ENCODE data around the gene TNFSF12.

TNFSF12 gene

DNA sequence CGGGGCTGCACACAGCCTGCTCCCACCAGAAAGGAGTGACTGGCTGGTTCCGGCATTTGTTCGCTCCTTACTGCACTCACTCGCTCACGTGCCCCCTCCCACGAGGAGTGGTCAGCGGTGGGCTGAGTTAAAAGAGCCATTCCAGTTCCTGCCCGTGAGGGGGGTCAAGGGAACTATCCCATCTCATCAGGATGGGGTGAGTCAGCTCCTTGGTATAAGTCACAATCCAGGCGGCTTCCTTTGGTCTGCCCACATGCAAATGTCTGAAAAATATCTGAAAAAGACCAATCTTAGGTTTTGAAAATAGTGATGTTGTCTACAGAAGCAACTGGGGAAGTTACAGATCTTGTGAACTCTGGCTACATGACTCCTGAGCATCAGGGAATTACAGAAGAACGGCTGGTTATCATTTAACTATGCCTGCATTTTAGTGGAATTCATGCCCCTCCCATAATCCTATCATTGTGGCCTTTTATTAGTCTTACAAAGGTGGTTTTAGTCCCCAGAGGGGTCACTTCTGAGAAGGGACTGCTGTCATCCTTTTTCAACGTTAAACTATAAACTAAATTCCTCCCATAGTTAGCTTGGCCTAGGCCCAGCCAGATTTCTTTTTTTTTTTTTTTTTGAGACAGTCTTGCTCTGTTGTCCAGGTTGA lies 9.8 kb upstream of the TNFSF12 start:
- H3K27ac ChIP-seq = no peak overlapping the region
- no peak for DNase-seq (ENCODE audit: low read depth, low spot score)

GRCh38 chr17:7541074-7541621 lies 7.7 kb upstream of the TNFSF12 start:
- H3K27ac ChIP-seq = no peak overlapping the region
- DNase-seq (ENCODE audit: low read depth, low spot score) = no peak

GRCh38 chr17:7544911-7545310 lies 3.9 kb upstream of the TNFSF12 start:
- no peak overlapping the region for H3K27ac ChIP-seq
- DNase-seq (ENCODE audit: low read depth, low spot score) = no peak

DNA sequence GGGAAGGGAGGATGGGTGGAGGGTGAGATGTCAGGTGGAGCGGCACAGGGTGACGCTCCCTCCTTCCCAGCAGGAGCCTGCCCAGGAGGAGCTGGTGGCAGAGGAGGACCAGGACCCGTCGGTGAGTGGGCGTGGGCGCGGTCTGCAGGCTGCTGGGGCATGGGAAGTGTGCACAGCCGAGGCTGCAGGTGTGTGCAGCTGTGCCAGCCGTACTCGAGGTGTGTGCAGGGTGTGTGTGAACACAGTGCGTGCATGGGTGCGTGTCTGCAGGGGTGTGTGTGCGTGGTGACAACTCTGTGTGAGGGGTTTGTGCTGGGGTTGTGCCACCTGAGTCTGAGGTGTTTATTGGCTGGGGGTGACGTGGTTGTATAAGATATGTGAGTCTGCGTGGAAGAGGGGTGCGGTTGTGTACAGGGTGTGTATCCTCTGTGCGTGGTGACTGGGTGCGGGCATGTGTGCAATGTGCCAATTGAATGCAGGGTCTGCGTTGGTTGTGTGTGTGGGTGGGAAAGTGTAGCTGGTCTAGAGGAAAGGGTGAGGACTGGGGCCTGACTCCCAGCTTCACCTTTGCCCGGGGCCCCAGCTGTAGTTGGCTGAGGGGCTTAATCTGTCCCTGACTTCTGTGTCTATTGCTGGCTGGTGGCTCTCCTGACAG lies 670 bp downstream of the TNFSF12 start:
- H3K27ac ChIP-seq = no peak overlapping the region

DNA sequence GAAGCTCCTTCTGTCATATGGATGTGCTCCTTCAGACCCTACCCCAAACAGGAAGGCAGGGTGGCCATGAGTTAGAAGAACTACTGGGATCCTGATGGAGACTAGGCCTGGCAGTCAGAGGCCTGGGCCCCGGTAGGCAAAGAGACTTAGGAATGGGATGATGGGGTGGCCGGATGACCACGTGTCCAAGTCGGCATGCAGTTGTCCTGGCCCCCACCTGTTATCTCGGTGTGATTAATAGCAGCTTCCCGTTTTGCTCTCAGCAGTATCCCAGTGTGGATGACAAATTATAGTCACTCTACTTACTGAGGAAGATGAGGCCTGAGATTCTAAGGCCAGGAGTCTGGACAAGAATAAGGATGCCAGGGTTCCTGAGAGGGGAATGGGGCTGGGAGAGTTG lies 1.5 kb downstream of the TNFSF12 start:
- no peak for DNase-seq (ENCODE audit: low read depth, low spot score)
- H3K27ac ChIP-seq = no peak overlapping the region

More for the DNA sequence above, 670 bp downstream of the TNFSF12 start:
- no peak for DNase-seq (ENCODE audit: low read depth, low spot score)

DNA sequence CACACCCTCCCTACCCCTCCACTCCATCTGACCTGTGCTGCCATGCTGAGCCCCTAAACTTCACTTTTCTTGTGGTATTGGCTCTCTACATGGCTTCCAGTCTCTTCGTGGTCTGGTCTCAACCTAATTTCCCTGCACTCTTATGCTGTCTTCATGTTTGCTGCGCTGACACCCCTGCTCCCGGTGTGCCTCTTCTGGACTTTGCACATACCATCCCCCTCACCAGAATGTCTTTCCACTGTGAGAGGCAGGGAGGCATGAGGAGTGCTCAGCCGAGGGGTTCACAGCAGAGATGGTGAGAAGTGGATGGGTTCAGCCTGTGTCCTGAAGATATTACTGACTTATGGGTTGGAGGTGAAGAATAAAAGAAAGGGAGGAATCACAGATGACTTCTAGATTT lies 2.5 kb downstream of the TNFSF12 start:
- no peak for DNase-seq (ENCODE audit: low read depth, low spot score)
- no peak overlapping the region for H3K27ac ChIP-seq

- DNase-seq (ENCODE audit: low read depth, low spot score) = no peak
- H3K27ac ChIP-seq = no peak overlapping the region
Observed at GRCh38 chr17:7552621-7553051, 3.8 kb downstream of the TNFSF12 start.

DNA sequence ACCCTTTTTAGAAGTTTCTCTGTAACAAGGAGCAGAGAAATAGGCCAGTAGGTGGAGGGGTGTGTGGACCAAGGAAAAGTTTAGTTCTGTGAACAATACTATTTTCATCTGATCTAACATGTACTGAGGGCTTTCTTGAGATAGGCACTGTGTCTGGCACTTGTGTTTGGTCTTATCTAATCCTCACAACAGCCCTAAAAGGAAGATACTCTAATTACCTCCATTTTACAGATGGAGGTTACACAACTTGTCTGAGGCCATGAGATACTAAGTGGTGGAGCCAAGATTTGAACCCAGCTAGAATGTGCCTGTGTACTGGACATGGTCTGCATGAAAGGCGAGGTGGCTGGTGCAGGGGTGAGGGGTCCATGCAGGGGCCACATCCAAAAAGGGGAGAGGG lies 4.5 kb downstream of the TNFSF12 start:
- no peak overlapping the region for H3K27ac ChIP-seq
- DNase-seq (ENCODE audit: low read depth, low spot score) = no peak

DNA sequence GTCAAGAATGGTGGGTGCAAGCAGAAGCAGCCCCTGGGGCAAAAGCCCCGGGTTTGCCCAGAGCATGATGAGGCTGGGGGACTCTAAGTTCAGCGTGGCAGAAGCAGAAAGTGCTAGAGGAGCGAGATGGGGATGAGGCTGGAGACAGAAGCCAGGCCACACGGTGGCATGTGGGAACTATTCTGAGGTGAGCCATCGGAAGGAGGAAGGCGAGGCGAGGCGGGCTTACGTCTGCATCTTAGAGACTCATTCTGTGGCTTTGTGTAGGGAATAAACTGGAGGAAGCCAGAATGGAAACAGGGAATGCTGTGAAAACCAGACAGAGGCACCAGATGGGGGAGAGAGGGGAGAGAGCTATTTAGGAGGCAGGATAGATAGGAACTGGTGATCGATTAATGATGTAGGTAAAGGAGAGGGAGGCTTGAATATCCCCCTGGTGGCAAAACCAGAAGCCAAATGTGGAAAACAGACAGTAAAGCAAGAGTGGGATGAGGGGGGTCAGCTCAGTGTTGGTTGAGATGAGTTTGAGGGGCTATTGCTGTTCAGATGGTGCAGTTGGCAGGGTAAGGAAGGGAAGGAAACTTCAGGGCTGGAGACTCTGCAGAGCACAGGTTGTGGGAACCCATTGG lies 6.6 kb downstream of the TNFSF12 start:
- no peak overlapping the region for H3K27ac ChIP-seq
- DNase-seq (ENCODE audit: low read depth, low spot score) = no peak

- H3K27ac ChIP-seq = no peak overlapping the region
- DNase-seq (ENCODE audit: low read depth, low spot score) = no peak
Observed at GRCh38 chr17:7556627-7557026, 7.8 kb downstream of the TNFSF12 start.

DNA sequence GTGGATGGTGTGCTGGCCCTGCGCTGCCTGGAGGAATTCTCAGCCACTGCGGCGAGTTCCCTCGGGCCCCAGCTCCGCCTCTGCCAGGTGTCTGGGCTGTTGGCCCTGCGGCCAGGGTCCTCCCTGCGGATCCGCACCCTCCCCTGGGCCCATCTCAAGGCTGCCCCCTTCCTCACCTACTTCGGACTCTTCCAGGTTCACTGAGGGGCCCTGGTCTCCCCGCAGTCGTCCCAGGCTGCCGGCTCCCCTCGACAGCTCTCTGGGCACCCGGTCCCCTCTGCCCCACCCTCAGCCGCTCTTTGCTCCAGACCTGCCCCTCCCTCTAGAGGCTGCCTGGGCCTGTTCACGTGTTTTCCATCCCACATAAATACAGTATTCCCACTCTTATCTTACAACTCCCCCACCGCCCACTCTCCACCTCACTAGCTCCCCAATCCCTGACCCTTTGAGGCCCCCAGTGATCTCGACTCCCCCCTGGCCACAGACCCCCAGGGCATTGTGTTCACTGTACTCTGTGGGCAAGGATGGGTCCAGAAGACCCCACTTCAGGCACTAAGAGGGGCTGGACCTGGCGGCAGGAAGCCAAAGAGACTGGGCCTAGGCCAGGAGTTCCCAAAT lies 8.4 kb downstream of the TNFSF12 start:
- peak overlapping the region; percentile 70 for H3K27ac ChIP-seq
- no peak for DNase-seq (ENCODE audit: low read depth, low spot score)

- H3K27ac ChIP-seq = peak overlapping the region; percentile 70
- no peak for DNase-seq (ENCODE audit: low read depth, low spot score)
Observed at GRCh38 chr17:7557775-7558543, 9.1 kb downstream of the TNFSF12 start.

- H3K27ac ChIP-seq = peak within 1 kb of the TSS; percentile 70
- DNase-seq (ENCODE audit: low read depth, low spot score) = no peak
Observed at GRCh38 chr17:7558544-7559319, 9.9 kb downstream of the TNFSF12 start, which contains the start of gene TNFSF13. TNFSF13 (plus strand) TSS chr17:7558750; CDS start chr17:7559040, 290 bp downstream.

DNA sequence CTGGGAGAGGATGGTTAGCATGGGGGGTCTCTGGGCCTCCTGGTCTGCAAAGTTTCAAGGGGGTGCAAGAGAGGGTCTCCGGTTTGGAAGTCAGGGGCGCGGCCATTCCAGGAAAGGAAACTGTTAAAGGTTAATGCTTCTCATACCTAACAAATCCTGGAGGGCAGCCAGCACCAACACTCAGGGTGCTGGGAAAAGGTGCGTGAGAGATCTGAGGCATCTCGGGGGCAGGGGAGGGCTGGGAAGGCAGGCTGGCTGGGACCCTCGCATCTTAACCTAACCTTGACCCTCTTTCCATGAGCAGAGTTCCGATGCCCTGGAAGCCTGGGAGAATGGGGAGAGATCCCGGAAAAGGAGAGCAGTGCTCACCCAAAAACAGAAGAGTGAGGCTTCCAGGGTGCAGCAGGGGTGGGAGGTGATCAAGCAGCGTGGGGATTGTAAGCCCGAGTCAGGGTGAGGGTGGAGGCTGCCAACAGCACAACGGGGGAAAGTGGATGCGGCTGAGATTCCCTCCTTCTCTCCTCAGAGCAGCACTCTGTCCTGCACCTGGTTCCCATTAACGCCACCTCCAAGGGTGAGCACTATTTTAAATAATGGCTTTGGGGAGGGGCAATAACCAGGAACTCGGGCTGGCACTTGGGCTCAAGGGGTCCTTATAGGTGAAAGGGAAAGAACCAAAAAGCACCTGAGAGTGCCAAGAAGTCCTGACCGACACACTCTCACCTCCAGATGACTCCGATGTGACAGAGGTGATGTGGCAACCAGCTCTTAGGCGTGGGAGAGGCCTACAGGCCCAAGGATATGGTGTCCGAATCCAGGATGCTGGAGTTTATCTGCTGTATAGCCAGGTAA lies 10.7 kb downstream of the TNFSF12 start:
- H3K27ac ChIP-seq = peak overlapping the region; percentile 70
- DNase-seq (ENCODE audit: low read depth, low spot score) = no peak

DNA sequence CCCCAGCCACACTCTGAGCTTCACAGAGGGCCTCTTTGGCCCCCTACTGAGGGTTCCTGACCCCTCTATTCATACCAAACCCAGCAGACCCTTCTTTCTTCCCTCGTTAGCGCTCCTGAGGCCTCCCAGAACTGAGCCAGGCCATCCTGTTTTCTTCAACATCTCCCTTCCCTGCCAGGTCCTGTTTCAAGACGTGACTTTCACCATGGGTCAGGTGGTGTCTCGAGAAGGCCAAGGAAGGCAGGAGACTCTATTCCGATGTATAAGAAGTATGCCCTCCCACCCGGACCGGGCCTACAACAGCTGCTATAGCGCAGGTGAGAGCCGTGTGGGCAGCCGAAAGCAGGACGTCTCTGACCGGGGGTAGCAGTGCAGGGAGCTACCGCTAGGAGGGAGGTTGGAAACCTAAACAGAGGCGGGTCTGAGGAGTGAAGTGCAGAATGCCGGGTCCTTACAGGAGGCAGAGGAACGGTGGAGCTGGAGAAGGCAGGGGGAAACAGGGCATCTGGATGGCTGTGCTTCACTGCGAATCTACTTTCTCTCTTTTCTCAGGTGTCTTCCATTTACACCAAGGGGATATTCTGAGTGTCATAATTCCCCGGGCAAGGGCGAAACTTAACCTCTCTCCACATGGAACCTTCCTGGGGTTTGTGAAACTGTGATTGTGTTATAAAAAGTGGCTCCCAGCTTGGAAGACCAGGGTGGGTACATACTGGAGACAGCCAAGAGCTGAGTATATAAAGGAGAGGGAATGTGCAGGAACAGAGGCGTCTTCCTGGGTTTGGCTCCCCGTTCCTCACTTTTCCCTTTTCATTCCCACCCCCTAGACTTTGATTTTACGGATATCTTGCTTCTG lies 11.5 kb downstream of the TNFSF12 start:
- DNase-seq (ENCODE audit: low read depth, low spot score) = no peak
- peak overlapping the region; percentile 70 for H3K27ac ChIP-seq

GRCh38 chr17:7561028-7561575 lies 12.2 kb downstream of the TNFSF12 start:
- no peak for DNase-seq (ENCODE audit: low read depth, low spot score)
- peak overlapping the region; percentile 70 for H3K27ac ChIP-seq

- H3K27ac ChIP-seq = peak within 1 kb of the TSS; percentile 70
- no peak for DNase-seq (ENCODE audit: low read depth, low spot score)
Observed at GRCh38 chr17:7561589-7562207, 12.8 kb downstream of the TNFSF12 start, which contains the start of gene SENP3. SENP3 (plus strand) TSS chr17:7561919; CDS start chr17:7563077, 1,158 bp downstream.

Data from epithelial cell of prostate (primary cell).